Caco-2 (cell line): ENCODE measurements around the gene GDF10. TPM values are rescaled to one million over a fixed set of nuclear protein-coding genes. Genes with fewer than 3 reads are reported as not detected.
A peak's percentile ranks its signal among the peaks of the same experiment; 100 is the strongest.

ENCODE experiments used
- BruUV-seq: library from RNA; stranded (reverse); fragments of 400-500 nt; replicated peaks from 2 replicates; lab custom pipeline; 2021; lab: Mats Ljungman, UMichigan
- CTCF ChIA-PET: fragments of 300-600 bp; sonication (Branson Sonifier 250); formaldehyde crosslinking; loops from one replicate; lab custom pipeline; 2022; ENCODE audit warnings: antibody characterized with exemption; lab: Charles Lee
- POLR2A ChIA-PET: fragments of 300-600 bp; sonication (Branson Sonifier 250); formaldehyde crosslinking; loops from one replicate; lab custom pipeline; 2022; ENCODE audit warnings: antibody characterized with exemption; lab: Charles Lee
- DNase-seq, 2 experiments: peaks; one replicate each; pipeline versions ENCODE4 v3.0.0 to v3.0.0-alpha.2; 2020 to 2022
- H3K27me3 ChIP-seq: replicated peaks from 2 replicates; pipeline ENCODE4 v1.6.0; 2011; ENCODE audit warnings: low read length; ENCODE audit not compliant: control insufficient read depth, insufficient read depth
- H3K36me3 ChIP-seq: 2 replicates; pipeline ENCODE4 v1.5.1; 2011; ENCODE audit warnings: low read length; ENCODE audit not compliant: control insufficient read depth, insufficient read depth
- H3K4me1 ChIP-seq: fragments of 250-450 bp; sonication (Bioruptor Pico); 2 replicates; pipeline ENCODE4 v1.5.1; 2020; ENCODE audit warnings: mild to moderate bottlenecking
- H3K4me3 ChIP-seq: 2 replicates; pipeline ENCODE4 v1.5.1; 2011; ENCODE audit warnings: low read depth, mild to moderate bottlenecking, control low read depth, low read length
- H3K9me3 ChIP-seq: fragments of 250-450 bp; sonication (Bioruptor Pico); 2 replicates; pipeline ENCODE4 v1.5.1; 2020; ENCODE audit warnings: mild to moderate bottlenecking, moderate library complexity
- H3K27ac Mint-ChIP-seq: one replicate; pipeline ENCODE4 v1.8.0; 2022; ENCODE audit warnings: mixed read lengths; ENCODE audit not compliant: unreplicated experiment
- H3K27me3 Mint-ChIP-seq: one replicate; pipeline ENCODE4 v1.8.0; 2022; ENCODE audit warnings: mixed read lengths; ENCODE audit not compliant: insufficient read depth, unreplicated experiment
- H3K36me3 Mint-ChIP-seq: one replicate; pipeline ENCODE4 v1.8.0; 2022; ENCODE audit warnings: mild to moderate bottlenecking, mixed read lengths; ENCODE audit not compliant: insufficient read depth, unreplicated experiment
- H3K4me1 Mint-ChIP-seq: one replicate; pipeline ENCODE4 v1.8.0; 2022; ENCODE audit warnings: low read depth, mixed read lengths; ENCODE audit not compliant: unreplicated experiment
- H3K4me3 Mint-ChIP-seq: one replicate; pipeline ENCODE4 v1.8.0; 2022; ENCODE audit warnings: mild to moderate bottlenecking, moderate library complexity, mixed read lengths; ENCODE audit not compliant: unreplicated experiment
- H3K9me3 Mint-ChIP-seq: one replicate; pipeline ENCODE4 v1.8.0; 2022; ENCODE audit warnings: mixed read lengths; ENCODE audit not compliant: unreplicated experiment
- CTCF ChIP-seq, 2 experiments: fragments of 200-600 bp in 1 of 2; IDR thresholded peaks; 1 replicate in 1 of 2; 2 replicates in 1 of 2; pipeline versions ENCODE4 v1.5.1 to v1.8.0; 2011 to 2022; ENCODE audit warnings: antibody characterized with exemption in 1 of 2, control low read depth in 1 of 2, inconsistent platforms in 1 of 2, low read depth in 1 of 2, low read length in 1 of 2, mild to moderate bottlenecking in 1 of 2, moderate library complexity in 1 of 2; ENCODE audit not compliant: insufficient read depth in 1 of 2, severe bottlenecking in 1 of 2, unreplicated experiment in 1 of 2
- intact Hi-C: fragments of 100-400 bp; cut with micrococcal nuclease; formaldehyde crosslinking; loops from one replicate; pipeline ENCODE4 v1.10.0; 2022; ENCODE audit not compliant: unreplicated experiment
- total RNA-seq: library from RNA; stranded (reverse); gene quantifications from 2 replicates; pipeline ENCODE4 v1.2.3, GENCODE V29; 2022

The GDF10 gene
- total RNA-seq, 1 experiment from 2014 or later, result not detected

GRCh38 chr10:47311193-47311931 is 11.4 kb downstream of the GDF10 start:
- DNase-seq, result no peak
- H3K27me3 Mint-ChIP-seq, result peaks cover 25% of the 10 kb centered on the region
- ChIA-PET CTCF (interaction anchor here (0.5 to 2.8 kb wide), 20 partner anchors 8 to 318 kb away, joined by 3 to 79 read pairs (median 6); partner anchors contain the start of genes GDF10 and GDF2), POLR2A (no interaction called here)
- Histone ChIP-seq H3K4me3 (no peak overlapping the region), H3K4me1 (no peaks in the 10 kb centered on the region), H3K9me3 (no peaks in the 10 kb centered on the region), H3K27me3 (no peaks in the 10 kb centered on the region; the same call in 1 of the 2 replicates), H3K36me3 (no peaks in the 10 kb centered on the region)
- intact Hi-C loops, result loop anchor here (1.0 kb wide), 1 partner anchor 19 kb away; no protein-coding TSS in a partner anchor
- H3K4me1 Mint-ChIP-seq, result no peaks in the 10 kb centered on the region
- TF ChIP-seq CTCF (IDR thresholded peaks at IDR 0.05; ENCODE audit: insufficient read depth in 1 of 2, low read depth in 1 of 2, low read length in 1 of 2, severe bottlenecking in 1 of 2, unreplicated experiment in 1 of 2), result no peak
- H3K36me3 Mint-ChIP-seq, result no peaks in the 10 kb centered on the region
- H3K27ac Mint-ChIP-seq, result no peak overlapping the region
- H3K4me3 Mint-ChIP-seq, result no peak overlapping the region
- BruUV-seq, result no TSS peak
- no peaks in the 10 kb centered on the region for H3K9me3 Mint-ChIP-seq

DNA sequence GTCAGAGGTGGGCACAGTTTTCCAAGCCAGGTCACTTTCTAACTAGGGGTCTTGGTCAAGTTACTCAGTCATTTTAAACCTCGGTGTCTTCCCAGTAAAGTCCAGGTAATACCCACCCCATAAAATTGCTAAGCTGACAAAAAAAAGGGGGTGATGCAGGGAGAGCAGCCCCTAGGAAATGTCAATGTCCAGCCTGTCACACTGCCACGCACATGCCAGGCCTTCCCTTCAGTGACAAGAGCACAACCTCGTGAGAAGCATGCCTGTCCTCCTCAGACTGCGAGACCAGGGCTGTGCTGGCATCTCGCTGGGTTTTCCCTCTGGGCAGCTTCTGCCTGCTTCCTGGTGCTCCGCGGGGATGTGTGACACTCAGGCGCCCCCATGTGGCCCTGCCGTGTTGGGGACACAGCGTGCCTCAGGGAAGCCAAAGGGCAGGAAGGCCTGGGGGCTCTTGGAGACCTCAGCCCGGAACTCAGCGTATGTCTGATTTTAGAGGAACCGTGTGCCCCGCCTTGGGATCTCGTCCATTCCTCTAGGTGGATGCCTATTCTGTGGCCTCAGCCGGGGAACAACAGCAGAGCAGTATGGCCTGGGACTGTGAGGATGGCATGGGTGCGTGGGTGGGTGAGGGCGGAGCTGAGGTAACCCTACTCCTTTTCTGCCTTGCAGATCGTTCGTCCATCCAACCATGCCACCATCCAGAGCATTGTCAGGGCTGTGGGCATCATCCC is 12.1 kb downstream of the GDF10 start:
- Histone ChIP-seq H3K4me1 (no peaks in the 10 kb centered on the region), H3K4me3 (no peak overlapping the region), H3K9me3 (no peaks in the 10 kb centered on the region), H3K36me3 (no peaks in the 10 kb centered on the region), H3K27me3 (no peaks in the 10 kb centered on the region; the same call in 1 of the 2 replicates)
- Mint-ChIP-seq H3K36me3 (no peaks in the 10 kb centered on the region), H3K4me1 (no peaks in the 10 kb centered on the region), H3K27ac (no peak overlapping the region), H3K4me3 (no peak overlapping the region), H3K27me3 (peaks cover 19% of the 10 kb centered on the region), H3K9me3 (no peaks in the 10 kb centered on the region)
- BruUV-seq, result no TSS peak
- TF ChIP-seq CTCF (IDR thresholded peaks at IDR 0.05; ENCODE audit: insufficient read depth in 1 of 2, low read depth in 1 of 2, low read length in 1 of 2, severe bottlenecking in 1 of 2, unreplicated experiment in 1 of 2), result peak; percentile 95 to 99
- ChIA-PET POLR2A (no interaction called here), CTCF (interaction anchor here (0.5 to 2.8 kb wide), 20 partner anchors 9 to 319 kb away, joined by 3 to 79 read pairs (median 6); partner anchors contain the start of genes GDF10 and GDF2)
- DNase-seq, result peak; percentile 87 to 90
- intact Hi-C loops, result loop anchor here (1.0 to 2.0 kb wide), 4 partner anchors 18 to 319 kb away; no protein-coding TSS in a partner anchor

DNA sequence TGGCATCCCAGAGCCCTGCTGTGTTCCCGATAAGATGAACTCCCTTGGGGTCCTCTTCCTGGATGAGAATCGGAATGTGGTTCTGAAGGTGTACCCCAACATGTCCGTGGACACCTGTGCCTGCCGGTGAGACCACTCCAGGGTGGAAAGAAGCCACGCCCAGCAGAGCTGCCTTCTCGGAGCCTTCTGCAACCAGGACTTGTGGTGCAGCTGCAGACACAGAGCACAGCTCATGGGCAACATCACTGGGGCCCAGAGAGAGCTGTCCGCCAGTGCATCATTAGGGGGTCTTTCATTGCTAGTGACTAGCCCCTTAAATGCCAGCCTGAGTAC is 12.6 kb downstream of the GDF10 start:
- Mint-ChIP-seq H3K27ac (no peak overlapping the region), H3K27me3 (peaks cover 18% of the 10 kb centered on the region), H3K9me3 (no peaks in the 10 kb centered on the region), H3K36me3 (no peaks in the 10 kb centered on the region), H3K4me1 (no peaks in the 10 kb centered on the region), H3K4me3 (no peak overlapping the region)
- no peak for TF ChIP-seq CTCF (IDR thresholded peaks at IDR 0.05; ENCODE audit: insufficient read depth in 1 of 2, low read depth in 1 of 2, low read length in 1 of 2, severe bottlenecking in 1 of 2, unreplicated experiment in 1 of 2)
- BruUV-seq, result no TSS peak
- DNase-seq, result no peak
- POLR2A ChIA-PET, result no interaction called here
- CTCF ChIA-PET, result interaction anchor here (1.3 to 2.8 kb wide), 9 partner anchors 10 to 320 kb away, joined by 5 to 79 read pairs (median 10); partner anchors contain the start of gene GDF2
- Histone ChIP-seq H3K4me1 (no peaks in the 10 kb centered on the region), H3K4me3 (no peak overlapping the region), H3K27me3 (no peaks in the 10 kb centered on the region), H3K9me3 (no peaks in the 10 kb centered on the region), H3K36me3 (no peaks in the 10 kb centered on the region)
- intact Hi-C loops, result loop anchor here (1.0 to 2.0 kb wide), 3 partner anchors 265 to 320 kb away; no protein-coding TSS in a partner anchor
